Measurements from ENCODE around the gene NFE2.
A peak's percentile ranks its signal among the peaks of the same experiment; 100 is the strongest.
"Not testable (repeated sequence)": the region's sequence is repeated elsewhere in the genome, so short reads cannot be mapped to it uniquely, and the experiment has no call there.

The NFE2 gene

GRCh38 chr12:54329759-54330158, 28.9 kb upstream of the NFE2 start (continued):
- no peak for TF ChIP-seq CSRNP3 (CRISPR knock-in tag; IDR thresholded peaks at IDR 0.05)
- no peak for TF ChIP-seq TCF4 (CRISPR knock-in tag; IDR thresholded peaks at IDR 0.05; ENCODE audit: borderline replicate concordance)
- TF ChIP-seq ZC3H10 (CRISPR knock-in tag; IDR thresholded peaks at IDR 0.05): no peak
- TF ChIP-seq SNAI2 (CRISPR knock-in tag; IDR thresholded peaks at IDR 0.05): no peak
- TF ChIP-seq ARNTL (CRISPR knock-in tag; IDR thresholded peaks at IDR 0.05; ENCODE audit: borderline replicate concordance, low read depth): no peak
- no peak for TF ChIP-seq OSR1 (CRISPR knock-in tag; IDR thresholded peaks at IDR 0.05)

DNA sequence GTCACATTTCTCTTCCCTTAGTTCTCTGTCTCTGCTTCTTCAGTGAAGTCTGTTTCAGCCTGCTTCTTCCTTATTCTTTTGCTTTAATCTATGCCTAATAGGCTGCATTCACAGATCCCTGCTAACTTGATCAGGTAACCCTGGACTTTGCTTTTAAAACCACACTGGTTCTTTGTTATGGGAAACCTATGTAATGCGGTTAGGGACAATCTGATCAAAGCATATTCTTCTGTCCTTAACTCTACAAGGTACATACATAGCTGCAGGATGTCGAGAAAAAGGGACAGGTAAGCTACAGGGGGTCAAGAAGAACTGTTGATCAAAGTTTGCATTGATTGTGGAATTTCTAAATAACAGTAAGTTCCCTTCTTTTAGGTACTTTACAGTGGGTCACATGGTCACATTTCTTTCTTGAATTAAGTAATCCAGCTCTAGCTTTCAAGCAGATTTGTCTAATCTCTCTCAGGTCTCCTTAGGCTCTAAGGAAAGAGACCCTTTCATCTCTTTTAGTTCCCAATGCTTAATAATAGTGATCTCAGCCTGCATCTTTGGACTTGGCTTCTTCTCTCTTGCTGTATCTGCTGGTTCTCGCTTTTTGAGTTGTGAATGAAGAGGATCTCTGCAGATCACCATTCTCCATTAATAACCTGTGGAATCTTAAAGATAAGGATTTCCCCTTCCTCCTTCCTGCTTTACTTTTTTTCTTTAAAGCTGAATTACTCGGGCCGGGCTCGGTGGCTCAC, 28.0 kb upstream of the NFE2 start:
- TF ChIP-seq TCF4 (CRISPR knock-in tag; IDR thresholded peaks at IDR 0.05; ENCODE audit: borderline replicate concordance) (no peak), ZNF70 (CRISPR knock-in tag; IDR thresholded peaks at IDR 0.05) (no peak), ISL1 (CRISPR knock-in tag; IDR thresholded peaks at IDR 0.05) (no peak), RARB (CRISPR knock-in tag; IDR thresholded peaks at IDR 0.05) (no peak), ZNF565 (CRISPR knock-in tag; conservative IDR thresholded peaks at IDR 0.05; ENCODE audit: low read depth) (no peak), GLIS3 (CRISPR knock-in tag; IDR thresholded peaks at IDR 0.05) (no peak), BACH2 (CRISPR knock-in tag; IDR thresholded peaks at IDR 0.05; ENCODE audit: borderline replicate concordance) (no peak), SNAI2 (CRISPR knock-in tag; IDR thresholded peaks at IDR 0.05) (no peak), ARNTL (CRISPR knock-in tag; IDR thresholded peaks at IDR 0.05; ENCODE audit: borderline replicate concordance, low read depth) (no peak), ESRRG (CRISPR knock-in tag; IDR thresholded peaks at IDR 0.05) (no peak)
- TF ChIP-seq, protein P1, sequence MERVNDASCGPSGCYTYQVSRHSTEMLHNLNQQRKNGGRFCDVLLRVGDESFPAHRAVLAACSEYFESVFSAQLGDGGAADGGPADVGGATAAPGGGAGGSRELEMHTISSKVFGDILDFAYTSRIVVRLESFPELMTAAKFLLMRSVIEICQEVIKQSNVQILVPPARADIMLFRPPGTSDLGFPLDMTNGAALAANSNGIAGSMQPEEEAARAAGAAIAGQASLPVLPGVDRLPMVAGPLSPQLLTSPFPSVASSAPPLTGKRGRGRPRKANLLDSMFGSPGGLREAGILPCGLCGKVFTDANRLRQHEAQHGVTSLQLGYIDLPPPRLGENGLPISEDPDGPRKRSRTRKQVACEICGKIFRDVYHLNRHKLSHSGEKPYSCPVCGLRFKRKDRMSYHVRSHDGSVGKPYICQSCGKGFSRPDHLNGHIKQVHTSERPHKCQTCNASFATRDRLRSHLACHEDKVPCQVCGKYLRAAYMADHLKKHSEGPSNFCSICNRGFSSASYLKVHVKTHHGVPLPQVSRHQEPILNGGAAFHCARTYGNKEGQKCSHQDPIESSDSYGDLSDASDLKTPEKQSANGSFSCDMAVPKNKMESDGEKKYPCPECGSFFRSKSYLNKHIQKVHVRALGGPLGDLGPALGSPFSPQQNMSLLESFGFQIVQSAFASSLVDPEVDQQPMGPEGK (CRISPR knock-in tag; IDR thresholded peaks at IDR 0.05; ENCODE audit: borderline replicate concordance): no peak
- TF ChIP-seq, protein P2, sequence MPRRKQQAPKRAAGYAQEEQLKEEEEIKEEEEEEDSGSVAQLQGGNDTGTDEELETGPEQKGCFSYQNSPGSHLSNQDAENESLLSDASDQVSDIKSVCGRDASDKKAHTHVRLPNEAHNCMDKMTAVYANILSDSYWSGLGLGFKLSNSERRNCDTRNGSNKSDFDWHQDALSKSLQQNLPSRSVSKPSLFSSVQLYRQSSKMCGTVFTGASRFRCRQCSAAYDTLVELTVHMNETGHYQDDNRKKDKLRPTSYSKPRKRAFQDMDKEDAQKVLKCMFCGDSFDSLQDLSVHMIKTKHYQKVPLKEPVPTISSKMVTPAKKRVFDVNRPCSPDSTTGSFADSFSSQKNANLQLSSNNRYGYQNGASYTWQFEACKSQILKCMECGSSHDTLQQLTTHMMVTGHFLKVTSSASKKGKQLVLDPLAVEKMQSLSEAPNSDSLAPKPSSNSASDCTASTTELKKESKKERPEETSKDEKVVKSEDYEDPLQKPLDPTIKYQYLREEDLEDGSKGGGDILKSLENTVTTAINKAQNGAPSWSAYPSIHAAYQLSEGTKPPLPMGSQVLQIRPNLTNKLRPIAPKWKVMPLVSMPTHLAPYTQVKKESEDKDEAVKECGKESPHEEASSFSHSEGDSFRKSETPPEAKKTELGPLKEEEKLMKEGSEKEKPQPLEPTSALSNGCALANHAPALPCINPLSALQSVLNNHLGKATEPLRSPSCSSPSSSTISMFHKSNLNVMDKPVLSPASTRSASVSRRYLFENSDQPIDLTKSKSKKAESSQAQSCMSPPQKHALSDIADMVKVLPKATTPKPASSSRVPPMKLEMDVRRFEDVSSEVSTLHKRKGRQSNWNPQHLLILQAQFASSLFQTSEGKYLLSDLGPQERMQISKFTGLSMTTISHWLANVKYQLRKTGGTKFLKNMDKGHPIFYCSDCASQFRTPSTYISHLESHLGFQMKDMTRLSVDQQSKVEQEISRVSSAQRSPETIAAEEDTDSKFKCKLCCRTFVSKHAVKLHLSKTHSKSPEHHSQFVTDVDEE (CRISPR knock-in tag; IDR thresholded peaks at IDR 0.05): no peak
- TF ChIP-seq, protein P3, sequence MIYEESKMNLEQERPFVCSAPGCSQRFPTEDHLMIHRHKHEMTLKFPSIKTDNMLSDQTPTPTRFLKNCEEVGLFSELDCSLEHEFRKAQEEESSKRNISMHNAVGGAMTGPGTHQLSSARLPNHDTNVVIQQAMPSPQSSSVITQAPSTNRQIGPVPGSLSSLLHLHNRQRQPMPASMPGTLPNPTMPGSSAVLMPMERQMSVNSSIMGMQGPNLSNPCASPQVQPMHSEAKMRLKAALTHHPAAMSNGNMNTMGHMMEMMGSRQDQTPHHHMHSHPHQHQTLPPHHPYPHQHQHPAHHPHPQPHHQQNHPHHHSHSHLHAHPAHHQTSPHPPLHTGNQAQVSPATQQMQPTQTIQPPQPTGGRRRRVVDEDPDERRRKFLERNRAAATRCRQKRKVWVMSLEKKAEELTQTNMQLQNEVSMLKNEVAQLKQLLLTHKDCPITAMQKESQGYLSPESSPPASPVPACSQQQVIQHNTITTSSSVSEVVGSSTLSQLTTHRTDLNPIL (CRISPR knock-in tag; IDR thresholded peaks at IDR 0.05; ENCODE audit: low read depth): no peak
- no peak for ATAC-seq

DNA sequence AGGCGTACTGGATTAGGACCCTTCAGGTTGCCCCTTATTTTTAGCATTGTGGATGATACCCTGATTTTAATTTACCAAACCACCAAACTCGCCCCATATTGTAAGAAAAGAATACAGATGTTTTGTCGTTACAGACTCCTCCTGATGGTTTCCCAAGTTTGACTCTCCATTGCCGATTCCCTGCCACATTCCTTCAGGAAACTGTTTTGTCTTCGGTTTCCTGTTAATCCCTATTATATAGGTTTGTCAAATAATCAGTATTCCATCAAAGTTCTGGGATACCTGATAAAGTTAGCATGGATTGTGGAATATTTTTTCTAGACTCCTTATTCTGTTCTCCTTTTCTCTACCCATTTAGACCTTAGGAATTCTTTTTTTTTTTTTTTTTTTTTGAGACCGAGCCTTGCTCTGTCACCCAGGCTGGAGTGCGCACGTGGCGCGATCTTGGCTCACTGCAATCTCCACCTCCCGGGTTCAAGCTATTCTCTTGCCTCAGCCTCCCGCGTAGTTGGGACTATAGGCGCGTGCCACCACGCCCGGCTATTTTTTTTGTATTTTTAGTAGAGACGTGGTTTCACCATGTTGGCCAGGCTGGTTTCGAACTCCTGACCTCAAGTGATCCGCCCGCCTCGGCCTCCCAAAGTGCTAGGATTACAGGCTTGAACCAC, 24.8 kb upstream of the NFE2 start:
- ATAC-seq: not testable (repeated sequence)

GRCh38 chr12:54324617-54325441, 24.0 kb upstream of the NFE2 start, which contains the start of gene COPZ1:
COPZ1 (plus strand) TSS chr12:54325131; CDS start chr12:54325164, 33 bp downstream.
- TF ChIP-seq RARB (CRISPR knock-in tag; IDR thresholded peaks at IDR 0.05) (no peak), TCF4 (CRISPR knock-in tag; IDR thresholded peaks at IDR 0.05; ENCODE audit: borderline replicate concordance) (peak; percentile 10; the same call in 1 of the 2 replicates)
- peak; percentile 99 for ATAC-seq
